Activated CD4-positive, alpha-beta T cell treated with anti-CD3 and anti-CD28 coated beads for 36 hours (primary cell): ENCODE data around the gene MOCS3. TPM values are rescaled to one million over a fixed set of nuclear protein-coding genes. Genes with fewer than 3 reads are reported as not detected.

ENCODE experiments used
- ATAC-seq: fragments of 200-7000 bp; cut with Tn5 transposase; one replicate; pipeline ENCODE4 v1.10.0; 2021; ENCODE audit warnings: mild to moderate bottlenecking, moderate library complexity
- CTCF ChIA-PET: fragments of 350-600 bp; sonication (Branson Sonifier 250); formaldehyde crosslinking; loops from one replicate; lab custom pipeline; 2021; ENCODE audit warnings: antibody characterized with exemption; lab: Charles Lee
- POLR2A ChIA-PET: fragments of 350-600 bp; sonication (Branson Sonifier 250); formaldehyde crosslinking; loops from one replicate; lab custom pipeline; 2021; ENCODE audit warnings: antibody characterized with exemption, inconsistent platforms; lab: Charles Lee
- DNase-seq: peaks from one replicate; pipeline ENCODE4 v3.0.0-alpha.2; 2020
- H3K27ac Mint-ChIP-seq: one replicate; pipeline ENCODE4 v1.8.0; 2021; ENCODE audit warnings: mixed read lengths
- H3K27me3 Mint-ChIP-seq: one replicate; pipeline ENCODE4 v1.8.0; 2021; ENCODE audit warnings: mixed read lengths
- H3K36me3 Mint-ChIP-seq: one replicate; pipeline ENCODE4 v1.8.0; 2021; ENCODE audit warnings: low read depth, mixed read lengths
- H3K4me1 Mint-ChIP-seq: one replicate; pipeline ENCODE4 v1.8.0; 2021; ENCODE audit warnings: mixed read lengths
- H3K4me3 Mint-ChIP-seq: one replicate; pipeline ENCODE4 v1.8.0; 2021; ENCODE audit warnings: mild to moderate bottlenecking, moderate library complexity, mixed read lengths
- H3K9me3 Mint-ChIP-seq: one replicate; pipeline ENCODE4 v1.8.0; 2021; ENCODE audit warnings: low read depth, mixed read lengths
- intact Hi-C, 2 experiments: fragments of 100-400 bp; cut with DNase I in 1 of 2; cut with micrococcal nuclease in 1 of 2; formaldehyde crosslinking; loops; one replicate each; pipeline versions ENCODE4 v1.14.2 to v1.15.1; 2022 to 2024; cut with DNase I, micrococcal nuclease
- total RNA-seq, 2 experiments: library from RNA; stranded (reverse); gene quantifications; one replicate each; pipeline ENCODE4 v1.2.3, GENCODE V29; 2021

MOCS3 gene, protein sequence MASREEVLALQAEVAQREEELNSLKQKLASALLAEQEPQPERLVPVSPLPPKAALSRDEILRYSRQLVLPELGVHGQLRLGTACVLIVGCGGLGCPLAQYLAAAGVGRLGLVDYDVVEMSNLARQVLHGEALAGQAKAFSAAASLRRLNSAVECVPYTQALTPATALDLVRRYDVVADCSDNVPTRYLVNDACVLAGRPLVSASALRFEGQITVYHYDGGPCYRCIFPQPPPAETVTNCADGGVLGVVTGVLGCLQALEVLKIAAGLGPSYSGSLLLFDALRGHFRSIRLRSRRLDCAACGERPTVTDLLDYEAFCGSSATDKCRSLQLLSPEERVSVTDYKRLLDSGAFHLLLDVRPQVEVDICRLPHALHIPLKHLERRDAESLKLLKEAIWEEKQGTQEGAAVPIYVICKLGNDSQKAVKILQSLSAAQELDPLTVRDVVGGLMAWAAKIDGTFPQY
- 1 to 10 TPM; 3.1 to 3.8 TPM for total RNA-seq

DNA sequence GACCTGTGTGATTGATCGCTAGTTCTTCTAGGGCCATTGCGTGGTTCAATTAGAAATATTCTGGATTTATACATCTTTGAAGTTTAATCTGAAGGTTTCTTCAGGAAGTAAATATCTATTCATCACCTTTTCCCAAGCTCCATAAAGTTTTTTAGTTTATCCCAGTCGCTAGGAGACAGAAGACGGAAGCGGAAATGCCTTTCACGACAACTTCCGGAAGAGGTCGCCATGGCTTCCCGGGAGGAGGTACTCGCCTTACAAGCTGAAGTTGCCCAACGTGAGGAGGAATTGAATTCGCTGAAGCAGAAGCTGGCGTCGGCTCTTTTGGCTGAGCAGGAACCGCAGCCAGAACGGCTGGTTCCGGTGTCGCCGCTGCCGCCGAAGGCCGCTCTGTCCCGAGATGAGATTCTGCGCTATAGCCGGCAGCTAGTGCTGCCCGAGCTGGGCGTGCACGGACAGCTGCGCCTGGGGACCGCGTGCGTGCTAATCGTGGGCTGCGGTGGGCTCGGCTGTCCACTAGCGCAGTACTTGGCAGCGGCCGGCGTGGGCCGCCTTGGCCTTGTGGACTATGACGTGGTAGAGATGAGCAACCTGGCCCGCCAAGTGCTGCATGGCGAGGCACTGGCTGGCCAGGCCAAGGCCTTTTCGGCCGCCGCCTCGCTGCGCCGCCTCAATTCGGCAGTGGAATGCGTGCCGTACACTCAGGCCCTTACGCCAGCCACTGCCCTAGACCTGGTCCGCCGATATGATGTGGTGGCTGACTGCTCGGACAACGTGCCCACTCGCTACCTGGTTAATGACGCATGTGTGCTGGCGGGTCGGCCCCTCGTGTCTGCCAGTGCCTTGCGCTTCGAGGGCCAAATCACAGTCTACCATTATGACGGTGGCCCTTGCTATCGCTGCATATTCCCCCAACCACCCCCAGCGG lies at the start of gene MOCS3:
Gene MOCS3 (plus strand): TSS at position 204 of the 928 bp plus-strand sequence. CDS start 25 bp downstream, at position 229.
- CTCF ChIA-PET: interaction anchor here (0.6 to 3.2 kb wide), 13 partner anchors 12 to 1388 kb away, joined by 3 to 29 read pairs (median 4); partner anchors contain the start of genes ADNP and BCAS4
- Mint-ChIP-seq H3K9me3 (no peaks in the 10 kb centered on the region), H3K4me1 (peaks cover 47% of the 10 kb centered on the region), H3K4me3 (peak within 1 kb of the TSS; percentile 99), H3K27ac (peak within 1 kb of the TSS; percentile 99), H3K27me3 (no peaks in the 10 kb centered on the region), H3K36me3 (peaks cover 31% of the 10 kb centered on the region)
- peak; percentile 89 for DNase-seq
- ATAC-seq: peak; percentile 82
- intact Hi-C loops: loop anchor here (1.0 kb wide), 7 partner anchors 21 to 228 kb away; partner anchors contain the start of genes ADNP (in 2 of the 2), BCAS4 (in 1 of the 2) and PARD6B (in 1 of the 2)
- POLR2A ChIA-PET: interaction anchor here (0.6 to 2.3 kb wide), 11 partner anchors 11 to 166 kb away, joined by 3 to 44 read pairs (median 3); partner anchors contain the start of genes ADNP and BCAS4

DNA sequence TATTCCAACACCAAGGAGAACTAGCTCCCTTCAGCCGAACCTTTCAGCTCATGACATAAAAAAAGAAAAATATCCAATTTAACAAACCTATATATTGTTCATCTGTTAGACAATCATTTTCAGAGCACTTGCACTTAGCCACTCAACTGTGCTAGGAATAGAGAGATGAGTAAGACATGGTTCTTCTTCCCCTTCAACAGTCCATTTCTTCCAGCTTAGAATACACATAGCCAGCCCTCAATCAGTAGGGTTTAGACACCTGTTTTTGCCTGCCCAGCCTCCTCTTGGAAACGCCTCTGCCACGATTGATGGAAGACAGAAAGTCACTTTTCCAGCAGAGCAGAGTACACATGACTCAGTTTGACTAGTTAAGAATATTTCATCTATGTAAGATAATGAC lies 49.2 kb upstream of the MOCS3 start:
- Mint-ChIP-seq H3K27ac (peak overlapping the region; percentile 48), H3K27me3 (no peaks in the 10 kb centered on the region), H3K36me3 (peaks cover 42% of the 10 kb centered on the region), H3K9me3 (no peaks in the 10 kb centered on the region), H3K4me3 (no peak overlapping the region), H3K4me1 (peaks cover 65% of the 10 kb centered on the region)
- no peak for DNase-seq
- ATAC-seq: no peak
- ChIA-PET CTCF (interaction anchor here (0.8 to 3.9 kb wide), 11 partner anchors 9 to 119 kb away, joined by 3 to 14 read pairs (median 4); partner anchors contain the start of gene BCAS4), POLR2A (interaction anchor here (1.1 to 1.2 kb wide), 2 partner anchors 20 to 114 kb away, joined by 4 read pairs; partner anchors contain the start of gene BCAS4)
- intact Hi-C loops: no loop called here

DNA sequence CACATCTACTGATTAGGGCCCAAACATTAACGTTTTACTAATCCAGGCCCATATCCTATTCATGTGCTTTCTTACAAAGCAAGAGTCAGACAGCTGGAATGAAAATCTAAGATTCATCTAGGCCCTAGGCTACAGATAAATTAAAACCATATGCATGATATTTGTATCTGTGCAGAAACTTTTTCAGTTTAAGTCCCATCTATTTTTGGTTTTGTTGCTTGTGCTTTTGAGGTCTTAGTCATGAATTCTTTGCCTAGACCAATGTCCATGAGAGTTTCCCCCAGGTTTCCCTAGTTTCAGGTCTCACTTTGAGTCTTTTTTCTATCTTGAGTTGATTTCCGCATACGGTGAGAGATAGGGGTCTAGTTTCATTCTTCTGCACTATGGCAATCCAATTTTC lies 47.6 kb upstream of the MOCS3 start:
- peaks cover 67% of the 10 kb centered on the region for H3K4me1 Mint-ChIP-seq
- intact Hi-C loops: loop anchor here (2.0 to 5.0 kb wide), 3 partner anchors 16 to 119 kb away; no protein-coding TSS in a partner anchor
- H3K27ac Mint-ChIP-seq: peak overlapping the region; percentile 80
- CTCF ChIA-PET: interaction anchor here (0.7 to 3.9 kb wide), 8 partner anchors 9 to 270 kb away, joined by 3 to 14 read pairs (median 3); no protein-coding TSS in a partner anchor
- POLR2A ChIA-PET: interaction anchor here (1.0 to 1.1 kb wide), 3 partner anchors 10 to 20 kb away, joined by 3 read pairs; partner anchors contain the start of gene ADNP
- ATAC-seq: no peak
- H3K27me3 Mint-ChIP-seq: no peaks in the 10 kb centered on the region
- H3K36me3 Mint-ChIP-seq: peaks cover 42% of the 10 kb centered on the region
- no peaks in the 10 kb centered on the region for H3K9me3 Mint-ChIP-seq
- DNase-seq: no peak
- no peak overlapping the region for H3K4me3 Mint-ChIP-seq

DNA sequence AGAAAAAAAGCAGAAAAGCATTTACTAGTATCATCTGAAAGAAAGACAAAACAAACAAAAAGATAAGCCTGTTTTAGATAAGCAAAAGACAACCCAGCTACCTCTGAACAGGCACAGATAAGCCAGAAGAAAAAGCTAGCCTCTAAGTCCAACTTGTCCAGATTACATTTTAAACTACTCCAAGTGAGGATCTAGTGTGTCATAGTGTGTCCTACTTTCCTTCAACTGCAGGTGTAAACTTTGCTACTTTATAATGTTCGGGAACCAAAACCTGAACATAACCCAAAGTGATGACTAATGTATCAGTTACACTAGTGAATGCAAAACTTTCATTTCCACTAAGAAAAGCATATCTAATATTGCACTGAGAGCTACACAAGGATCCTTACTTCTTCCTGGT lies 46.9 kb upstream of the MOCS3 start:
- ChIA-PET POLR2A (interaction anchor here (0.6 to 1.1 kb wide), 5 partner anchors 9 to 19 kb away, joined by 3 to 5 read pairs (median 3); partner anchors contain the start of gene ADNP), CTCF (interaction anchor here (0.9 to 3.9 kb wide), 10 partner anchors 10 to 162 kb away, joined by 3 to 14 read pairs (median 4); no protein-coding TSS in a partner anchor)
- no peaks in the 10 kb centered on the region for H3K9me3 Mint-ChIP-seq
- H3K27me3 Mint-ChIP-seq: no peaks in the 10 kb centered on the region
- peak; percentile 62 for ATAC-seq
- H3K36me3 Mint-ChIP-seq: peaks cover 44% of the 10 kb centered on the region
- peak overlapping the region; percentile 80 for H3K27ac Mint-ChIP-seq
- H3K4me3 Mint-ChIP-seq: no peak overlapping the region
- no peak for DNase-seq
- intact Hi-C loops: loop anchor here (2.0 to 5.0 kb wide), 3 partner anchors 17 to 119 kb away; no protein-coding TSS in a partner anchor
- H3K4me1 Mint-ChIP-seq: peaks cover 70% of the 10 kb centered on the region

DNA sequence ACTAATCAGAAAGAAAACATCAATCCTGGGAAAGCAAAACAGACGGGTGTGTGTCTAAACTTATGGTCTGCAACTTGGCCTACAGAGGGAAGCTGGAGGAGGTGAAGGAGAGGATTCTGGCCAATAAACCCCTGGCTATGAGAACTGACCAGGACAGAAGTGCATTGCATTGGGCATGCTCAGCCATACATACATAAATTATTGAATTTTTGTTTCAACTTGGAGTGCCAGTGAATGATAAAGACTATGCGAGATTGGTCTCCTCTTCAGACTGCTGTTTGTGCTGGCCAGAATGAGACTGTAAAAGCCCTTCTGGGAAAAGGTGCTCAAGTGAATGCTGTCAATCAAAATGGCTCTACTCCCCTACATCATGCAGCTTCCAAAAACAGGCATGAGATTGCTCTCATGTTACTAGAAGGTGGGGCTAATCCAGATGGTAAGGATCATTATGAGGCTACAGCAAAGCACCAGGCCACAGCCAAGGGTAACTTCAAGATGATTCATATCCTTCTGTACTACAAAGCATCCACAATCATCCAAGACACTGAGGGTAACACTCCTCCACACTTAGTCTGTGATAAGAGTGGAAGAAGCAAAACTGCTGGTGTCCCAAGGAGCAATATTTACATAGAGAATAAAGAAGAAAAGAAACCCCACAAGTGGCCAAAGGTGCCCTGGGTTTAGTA lies 44.8 kb upstream of the MOCS3 start:
- peaks cover 82% of the 10 kb centered on the region for H3K4me1 Mint-ChIP-seq
- DNase-seq (peak; percentile 59), ATAC-seq (peak; percentile 94)
- CTCF ChIA-PET: interaction anchor here (0.9 to 4.8 kb wide), 4 partner anchors 13 to 180 kb away, joined by 3 to 30 read pairs (median 4); no protein-coding TSS in a partner anchor
- POLR2A ChIA-PET: interaction anchor here (0.7 kb wide), 1 partner anchor 422 kb away, joined by 3 read pairs; no protein-coding TSS in a partner anchor
- H3K9me3 Mint-ChIP-seq: no peaks in the 10 kb centered on the region
- peaks cover 38% of the 10 kb centered on the region for H3K36me3 Mint-ChIP-seq
- H3K4me3 Mint-ChIP-seq: no peak overlapping the region
- H3K27ac Mint-ChIP-seq: peak overlapping the region; percentile 81
- intact Hi-C loops: loop anchor here (1.0 to 5.0 kb wide), 5 partner anchors 15 to 122 kb away; partner anchors contain the start of genes DPM1 (in 1 of the 2) and MOCS3 (in 1 of the 2)
- H3K27me3 Mint-ChIP-seq: no peaks in the 10 kb centered on the region

DNA sequence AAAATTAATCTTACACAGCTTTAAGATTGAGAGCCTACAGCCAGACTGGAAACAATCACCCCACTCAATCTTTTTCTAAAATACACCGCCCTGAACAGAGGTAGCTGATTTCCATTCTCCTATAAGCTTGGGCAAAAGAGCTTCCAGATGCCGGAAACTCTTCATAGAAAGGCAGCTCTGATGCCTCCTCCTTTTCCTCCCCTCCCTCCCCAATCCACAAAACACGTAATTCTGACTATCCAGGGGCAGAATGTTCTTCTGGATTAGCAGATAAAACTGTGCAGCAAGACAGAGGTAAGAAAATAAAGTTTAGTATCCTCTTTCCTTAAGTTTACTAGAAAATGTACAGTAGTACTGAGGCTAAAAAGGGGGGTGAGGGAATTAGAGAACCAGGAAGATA lies 43.2 kb upstream of the MOCS3 start:
- ChIA-PET POLR2A (interaction anchor here (0.6 to 1.3 kb wide), 3 partner anchors 8 to 653 kb away, joined by 3 read pairs; partner anchors contain the start of gene ADNP), CTCF (interaction anchor here (1.0 to 4.8 kb wide), 5 partner anchors 14 to 121 kb away, joined by 3 to 30 read pairs (median 4); partner anchors contain the start of gene BCAS4)
- intact Hi-C loops: loop anchor here in 1 of 2 experiments (2.0 kb wide), 1 partner anchor 13 kb away; no protein-coding TSS in a partner anchor
- no peak for ATAC-seq
- Mint-ChIP-seq H3K4me3 (no peak overlapping the region), H3K4me1 (peaks cover 85% of the 10 kb centered on the region), H3K36me3 (peaks cover 35% of the 10 kb centered on the region), H3K9me3 (no peaks in the 10 kb centered on the region), H3K27me3 (no peaks in the 10 kb centered on the region), H3K27ac (peak overlapping the region; percentile 58)
- DNase-seq: no peak

DNA sequence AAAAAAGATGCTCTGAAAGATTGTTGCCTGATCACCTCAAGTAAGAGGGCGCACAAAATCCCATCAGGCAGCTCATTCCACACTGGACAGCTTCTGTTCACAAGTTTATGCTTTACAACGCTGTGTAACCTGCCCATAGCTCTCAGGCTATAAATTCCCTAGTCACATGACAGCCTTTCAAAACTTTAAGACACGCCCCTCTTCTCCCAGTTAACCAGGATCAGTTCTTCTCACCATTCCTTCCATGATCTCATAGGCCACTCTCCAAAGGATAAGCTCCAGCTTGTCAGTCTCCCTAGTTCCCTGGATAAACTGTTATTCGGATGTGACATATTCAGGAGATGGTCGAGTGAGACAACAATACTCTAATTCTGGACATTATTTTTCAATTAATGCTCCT lies 42.4 kb upstream of the MOCS3 start:
- CTCF ChIA-PET: interaction anchor here (0.8 to 4.8 kb wide), 4 partner anchors 10 to 98 kb away, joined by 3 to 30 read pairs (median 4); partner anchors contain the start of gene ADNP
- POLR2A ChIA-PET: interaction anchor here (0.6 kb wide), 1 partner anchor 654 kb away, joined by 3 read pairs; no protein-coding TSS in a partner anchor
- intact Hi-C loops: no loop called here
- peaks cover 86% of the 10 kb centered on the region for H3K4me1 Mint-ChIP-seq
- H3K36me3 Mint-ChIP-seq: peaks cover 31% of the 10 kb centered on the region
- no peak for ATAC-seq
- no peak overlapping the region for H3K4me3 Mint-ChIP-seq
- no peaks in the 10 kb centered on the region for H3K9me3 Mint-ChIP-seq
- DNase-seq: no peak
- peak overlapping the region; percentile 34 for H3K27ac Mint-ChIP-seq
- no peaks in the 10 kb centered on the region for H3K27me3 Mint-ChIP-seq

DNA sequence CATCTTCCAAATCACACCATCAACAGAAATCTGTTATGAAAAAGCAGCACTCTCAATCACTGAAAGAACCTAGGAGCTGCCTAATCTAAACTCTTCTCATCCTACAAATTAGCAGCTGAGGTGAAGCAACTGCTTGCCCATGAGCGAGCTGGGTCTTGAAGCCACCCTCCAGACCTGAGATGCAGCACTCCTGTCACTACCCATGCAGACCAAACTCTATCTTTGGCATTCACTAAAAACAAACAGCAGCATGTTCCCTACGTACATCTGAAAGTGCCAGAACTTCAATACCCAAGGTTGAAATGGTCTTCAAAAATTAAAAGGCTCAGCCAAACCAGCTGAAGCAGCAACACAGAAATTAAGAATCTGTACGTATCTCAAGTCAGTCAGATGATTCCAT lies 41.7 kb upstream of the MOCS3 start:
- peaks cover 25% of the 10 kb centered on the region for H3K36me3 Mint-ChIP-seq
- intact Hi-C loops: no loop called here
- DNase-seq (no peak), ATAC-seq (no peak)
- peaks cover 86% of the 10 kb centered on the region for H3K4me1 Mint-ChIP-seq
- ChIA-PET POLR2A (no interaction called here), CTCF (interaction anchor here (0.8 to 4.8 kb wide), 4 partner anchors 9 to 98 kb away, joined by 3 to 30 read pairs (median 4); partner anchors contain the start of gene ADNP)
- H3K4me3 Mint-ChIP-seq: no peak overlapping the region
- no peaks in the 10 kb centered on the region for H3K27me3 Mint-ChIP-seq
- H3K9me3 Mint-ChIP-seq: no peaks in the 10 kb centered on the region
- H3K27ac Mint-ChIP-seq: peak overlapping the region; percentile 51

DNA sequence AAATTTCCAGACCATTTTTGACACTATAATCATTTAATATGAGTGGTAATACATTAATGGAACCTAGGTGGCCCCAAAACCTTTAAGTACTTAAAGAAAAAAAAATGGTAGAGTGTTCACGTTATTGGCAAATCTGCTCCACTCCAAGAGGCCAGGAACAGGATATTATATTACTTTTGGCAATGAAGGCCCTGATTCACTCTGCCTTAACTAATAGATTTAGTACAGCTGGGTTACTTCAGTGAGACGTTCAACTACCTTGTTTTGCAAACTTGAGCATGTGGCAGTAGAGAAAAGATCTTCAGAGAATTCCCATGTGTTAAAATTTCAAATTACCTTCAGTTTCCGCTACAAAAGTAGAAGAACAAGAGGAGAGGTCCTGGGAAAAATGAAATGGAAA lies 40.2 kb upstream of the MOCS3 start:
- ChIA-PET POLR2A (interaction anchor here (1.6 kb wide), 1 partner anchor 11 kb away, joined by 4 read pairs; no protein-coding TSS in a partner anchor), CTCF (interaction anchor here (0.7 to 3.6 kb wide), 3 partner anchors 9 to 123 kb away, joined by 3 to 20 read pairs (median 3); partner anchors contain the start of gene BCAS4)
- H3K4me1 Mint-ChIP-seq: peaks cover 88% of the 10 kb centered on the region
- peaks cover 31% of the 10 kb centered on the region for H3K36me3 Mint-ChIP-seq
- H3K27me3 Mint-ChIP-seq: no peaks in the 10 kb centered on the region
- no peaks in the 10 kb centered on the region for H3K9me3 Mint-ChIP-seq
- intact Hi-C loops: no loop called here
- no peak for ATAC-seq
- H3K4me3 Mint-ChIP-seq: no peak overlapping the region
- no peak overlapping the region for H3K27ac Mint-ChIP-seq
- DNase-seq: no peak
